HG02763 (cell line): ENCODE measurements around the gene SHFL.

Experiments
- ATAC-seq: cut with Tn5 transposase; IDR thresholded peaks from one replicate; pipeline ENCODE4 v1.9.1; 2021; ENCODE audit warnings: mild to moderate bottlenecking, moderate library complexity; ENCODE audit not compliant: unreplicated experiment

SHFL gene

DNA sequence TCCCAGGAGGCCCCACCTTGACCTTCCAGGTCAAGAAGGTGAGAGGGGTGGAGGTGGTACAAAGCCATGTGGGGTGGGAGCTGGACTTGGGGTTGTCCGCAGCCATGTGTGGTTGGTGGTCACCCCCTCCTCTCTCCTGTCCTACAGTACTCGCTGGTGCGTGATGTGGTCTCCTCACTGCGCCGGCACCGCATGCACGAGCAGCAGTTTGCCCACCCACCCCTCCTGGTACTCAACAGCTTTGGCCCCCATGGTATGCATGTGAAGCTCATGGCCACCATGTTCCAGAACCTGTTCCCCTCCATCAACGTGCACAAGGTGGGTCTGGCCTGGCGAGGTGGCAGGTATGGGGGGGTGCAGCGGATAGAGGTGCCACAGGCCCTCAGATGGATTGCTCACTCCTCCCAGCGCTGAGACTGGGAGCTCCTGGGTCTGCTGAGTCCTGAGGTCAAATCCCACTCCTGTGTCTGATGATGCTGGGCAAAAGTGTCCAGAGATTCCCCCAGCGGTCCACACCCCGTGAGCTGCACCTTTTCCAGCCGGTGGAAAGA is 21.8 kb downstream of the SHFL start:
- ATAC-seq, result no peak

DNA sequence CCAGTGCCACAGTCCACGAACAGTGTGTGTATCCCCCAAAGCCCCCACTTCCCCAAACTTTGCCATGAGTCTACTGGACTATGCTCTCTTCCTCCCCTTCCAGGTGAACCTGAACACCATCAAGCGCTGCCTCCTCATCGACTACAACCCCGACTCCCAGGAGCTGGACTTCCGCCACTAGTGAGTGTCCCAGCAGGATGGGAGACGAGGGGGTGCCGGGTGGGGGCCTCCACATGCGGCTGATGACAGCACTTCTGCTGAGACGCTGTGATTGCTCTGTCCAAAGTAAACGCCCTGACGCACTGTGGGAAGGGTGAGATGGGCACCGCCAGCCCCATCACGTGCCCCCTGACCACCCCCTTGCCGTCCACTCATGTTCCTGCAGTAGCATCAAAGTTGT is 23.4 kb downstream of the SHFL start:
- no peak for ATAC-seq

DNA sequence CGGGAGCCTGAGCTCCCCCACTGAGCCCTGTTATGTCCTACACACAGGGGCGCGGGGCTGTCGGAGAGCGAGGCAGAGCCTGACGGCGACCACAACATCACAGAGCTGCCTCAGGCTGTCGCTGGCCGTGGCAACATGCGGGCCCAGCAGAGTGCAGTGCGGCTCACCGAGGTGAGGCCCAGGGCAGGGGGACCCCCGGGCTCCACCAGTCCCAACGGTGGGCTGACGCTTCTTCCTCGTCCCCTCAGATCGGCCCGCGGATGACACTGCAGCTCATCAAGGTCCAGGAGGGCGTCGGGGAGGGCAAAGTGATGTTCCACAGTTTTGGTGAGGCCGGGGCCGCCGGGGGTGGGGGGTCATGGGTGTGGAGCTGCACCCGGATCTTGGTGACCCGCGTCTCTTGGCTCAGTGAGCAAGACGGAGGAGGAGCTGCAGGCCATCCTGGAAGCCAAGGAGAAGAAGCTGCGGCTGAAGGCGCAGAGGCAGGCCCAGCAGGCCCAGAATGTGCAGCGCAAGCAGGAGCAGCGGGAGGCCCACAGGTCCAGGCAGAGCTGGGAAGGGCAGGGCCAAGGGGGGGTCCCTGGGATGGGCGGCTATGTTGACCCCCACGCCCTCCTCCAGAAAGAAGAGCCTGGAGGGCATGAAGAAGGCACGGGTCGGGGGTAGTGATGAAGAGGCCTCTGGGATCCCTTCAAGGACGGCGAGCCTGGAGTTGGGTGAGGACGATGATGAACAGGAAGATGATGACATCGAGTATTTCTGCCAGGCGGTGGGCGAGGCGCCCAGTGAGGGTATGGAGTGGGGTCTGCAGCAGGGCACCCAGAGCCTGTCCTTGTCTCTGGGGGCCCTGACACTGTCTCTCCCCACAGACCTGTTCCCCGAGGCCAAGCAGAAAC is 24.2 kb downstream of the SHFL start:
- no peak for ATAC-seq

DNA sequence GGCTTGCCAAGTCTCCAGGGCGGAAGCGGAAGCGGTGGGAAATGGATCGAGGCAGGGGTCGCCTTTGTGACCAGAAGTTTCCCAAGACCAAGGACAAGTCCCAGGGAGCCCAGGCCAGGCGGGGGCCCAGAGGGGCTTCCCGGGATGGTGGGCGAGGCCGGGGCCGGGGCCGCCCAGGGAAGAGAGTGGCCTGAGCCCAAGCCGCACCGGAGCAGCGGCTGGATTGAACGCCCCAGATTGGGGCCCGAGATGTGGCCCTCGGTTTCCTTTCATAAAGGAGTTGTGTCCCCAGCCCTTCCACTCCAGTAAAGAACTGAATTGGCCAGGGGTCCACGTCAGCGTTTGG is 24.8 kb downstream of the SHFL start:
- ATAC-seq, result no peak

DNA sequence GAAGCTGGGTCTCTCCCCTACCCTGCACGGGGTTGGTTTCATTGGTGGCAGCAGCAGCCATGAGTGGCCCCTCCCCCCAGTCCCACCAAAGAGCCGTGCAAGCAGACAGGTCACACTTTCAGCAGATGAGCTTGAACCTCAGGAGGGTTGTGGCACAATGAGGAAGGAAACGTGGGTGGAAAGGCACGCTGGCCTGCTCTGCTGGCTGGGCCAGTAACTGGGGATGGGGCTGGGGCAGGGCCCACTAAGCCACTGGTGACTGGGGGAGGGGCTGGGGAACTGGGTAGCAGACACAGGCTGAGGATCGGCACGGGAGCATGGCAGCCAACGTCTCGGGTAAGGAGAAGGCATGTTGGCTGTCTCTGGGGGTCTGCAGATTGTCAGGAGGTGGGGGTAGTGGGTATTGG is 25.3 kb downstream of the SHFL start, which contains the start of gene P2RY11:
Gene P2RY11 (plus strand): TSS at position 289 of the 407 bp plus-strand sequence. CDS start 29 bp downstream, at position 318.
- ATAC-seq, result no peak

- ATAC-seq, result no peak
Measured at GRCh38 chr19:10112037-10112761, 26.1 kb downstream of the SHFL start.

DNA sequence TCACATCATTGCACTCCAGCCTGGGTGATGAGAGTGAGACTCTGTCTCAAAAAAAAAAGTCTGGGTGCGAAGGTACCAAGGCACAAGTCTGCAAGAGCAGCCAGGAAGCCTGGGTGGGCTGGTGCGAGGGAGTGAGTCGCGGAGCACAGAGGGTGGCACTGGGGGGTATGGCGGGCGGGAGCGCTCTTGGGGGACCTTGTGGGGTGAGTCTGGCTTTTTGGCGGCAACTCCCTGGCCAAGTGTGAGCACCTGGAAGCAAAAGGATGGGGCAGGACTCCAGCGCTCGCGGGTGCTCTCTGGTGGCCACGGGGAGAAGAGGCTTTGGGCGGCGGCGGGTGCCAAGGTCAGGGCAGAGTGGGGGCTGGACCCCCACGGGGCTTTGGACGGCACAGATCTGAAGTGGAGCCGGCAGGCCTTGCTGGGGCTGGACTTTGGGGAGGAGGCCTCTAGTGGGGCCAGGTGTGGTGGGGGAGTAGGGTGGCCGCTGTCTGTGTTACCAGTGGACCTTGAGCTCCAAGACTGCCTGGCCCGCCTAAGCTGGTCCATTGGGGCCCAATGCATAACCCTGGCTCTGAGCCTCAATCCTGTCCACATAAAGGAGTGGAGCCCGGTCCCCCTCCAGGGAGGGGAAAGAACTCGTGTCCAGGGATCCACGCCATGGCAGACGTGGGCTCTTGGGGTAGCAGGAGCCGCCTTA is 26.9 kb downstream of the SHFL start:
- ATAC-seq, result no peak

DNA sequence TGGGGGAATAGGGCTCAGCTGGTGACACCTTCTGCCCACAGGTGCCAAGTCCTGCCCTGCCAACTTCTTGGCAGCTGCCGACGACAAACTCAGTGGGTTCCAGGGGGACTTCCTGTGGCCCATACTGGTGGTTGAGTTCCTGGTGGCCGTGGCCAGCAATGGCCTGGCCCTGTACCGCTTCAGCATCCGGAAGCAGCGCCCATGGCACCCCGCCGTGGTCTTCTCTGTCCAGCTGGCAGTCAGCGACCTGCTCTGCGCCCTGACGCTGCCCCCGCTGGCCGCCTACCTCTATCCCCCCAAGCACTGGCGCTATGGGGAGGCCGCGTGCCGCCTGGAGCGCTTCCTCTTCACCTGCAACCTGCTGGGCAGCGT is 27.5 kb downstream of the SHFL start:
- no peak for ATAC-seq

- no peak for ATAC-seq
Measured at GRCh38 chr19:10113964-10114650, 28.0 kb downstream of the SHFL start.

DNA sequence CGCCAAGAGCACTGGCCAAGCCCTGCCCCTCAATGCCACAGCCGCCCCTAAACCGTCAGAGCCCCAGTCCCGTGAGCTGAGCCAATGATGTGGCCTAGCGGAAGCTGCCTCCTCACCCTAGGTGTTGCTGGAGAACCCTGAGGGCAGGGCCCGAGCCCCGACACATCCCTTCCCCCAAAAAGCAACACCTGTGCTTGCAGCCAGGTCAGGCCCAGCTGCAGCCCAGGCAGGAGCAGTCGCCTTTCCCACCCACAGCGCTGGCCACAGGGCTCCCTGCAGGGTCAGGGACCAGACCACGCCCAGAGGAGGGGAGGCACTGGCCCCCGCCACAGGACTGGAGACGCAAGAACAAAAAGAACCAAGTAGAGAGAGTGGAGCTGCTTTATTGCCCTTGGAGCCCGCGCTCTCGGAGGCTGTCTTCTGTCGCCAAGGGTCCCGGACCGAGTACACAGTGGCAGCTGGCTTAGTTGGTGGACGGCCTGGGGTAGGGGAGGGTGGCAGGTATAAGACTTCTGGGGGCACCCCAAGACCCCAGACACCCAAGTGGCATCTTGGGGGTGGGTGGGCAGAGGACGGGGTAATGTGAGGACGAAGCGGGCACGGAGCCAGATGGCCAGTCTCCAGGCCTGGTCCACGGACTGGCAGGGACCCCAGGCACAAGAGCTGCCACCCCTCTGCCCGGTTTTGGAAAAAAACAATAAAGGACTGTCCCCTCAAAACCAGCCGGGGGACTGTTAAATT is 28.7 kb downstream of the SHFL start:
- ATAC-seq, result no peak

GRCh38 chr19:10115392-10116084 is 29.4 kb downstream of the SHFL start:
- ATAC-seq, result no peak

GRCh38 chr19:10116085-10116865 is 30.2 kb downstream of the SHFL start:
- ATAC-seq, result no peak

GRCh38 chr19:10116866-10117616 is 30.9 kb downstream of the SHFL start:
- no peak for ATAC-seq

- ATAC-seq, result no peak
Measured at GRCh38 chr19:10118960-10119359, 32.8 kb downstream of the SHFL start.

DNA sequence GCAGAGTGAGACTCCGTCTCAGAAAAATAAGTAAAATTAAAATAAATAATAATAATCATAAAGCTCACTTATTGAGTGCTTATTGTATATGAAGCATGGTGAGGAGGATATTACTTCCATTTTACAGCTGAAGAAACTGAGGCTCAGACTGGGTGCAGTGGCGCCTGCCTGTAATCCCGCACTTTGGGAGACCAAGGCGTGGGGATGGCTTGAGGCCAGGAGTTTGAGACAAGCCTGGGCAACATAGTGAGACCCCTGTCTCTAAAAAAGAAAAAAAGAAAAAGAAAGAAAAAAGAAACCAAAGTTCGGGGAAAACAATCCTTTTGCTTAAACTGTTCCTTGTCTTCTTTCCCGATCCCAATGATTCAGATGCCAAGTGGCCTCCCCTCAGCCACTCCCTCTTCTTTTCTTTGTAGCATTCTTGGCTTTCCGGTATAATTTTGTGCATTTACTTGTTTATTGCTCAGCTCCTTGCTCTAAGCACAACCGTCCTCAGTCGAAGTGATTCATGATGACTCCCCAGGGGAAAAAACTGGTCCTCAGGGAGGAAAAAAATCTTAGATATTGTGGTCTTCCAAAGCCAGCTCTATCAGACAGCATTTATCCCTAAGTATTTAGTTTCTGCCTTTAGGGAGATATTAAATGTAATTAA is 34.5 kb downstream of the SHFL start:
- no peak for ATAC-seq

DNA sequence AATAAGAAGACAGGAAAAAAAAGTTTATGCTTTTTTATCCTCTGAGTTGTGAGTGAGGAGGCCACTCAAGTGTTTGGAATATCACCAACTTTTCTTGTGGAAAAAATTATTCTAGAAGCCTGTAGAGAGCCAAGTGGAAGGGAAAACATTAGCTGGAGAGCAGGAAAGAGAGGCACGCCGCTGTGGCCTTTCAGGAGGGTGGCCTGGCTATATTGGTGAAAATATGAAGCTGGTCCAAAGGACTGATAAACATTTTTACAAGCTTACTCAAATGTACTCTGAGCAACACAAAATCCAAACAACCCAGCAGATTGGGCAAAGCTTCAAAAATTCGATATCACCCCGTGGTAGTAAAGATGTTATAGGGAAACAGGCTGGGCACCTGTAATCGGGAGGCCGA is 35.9 kb downstream of the SHFL start:
- no peak for ATAC-seq

DNA sequence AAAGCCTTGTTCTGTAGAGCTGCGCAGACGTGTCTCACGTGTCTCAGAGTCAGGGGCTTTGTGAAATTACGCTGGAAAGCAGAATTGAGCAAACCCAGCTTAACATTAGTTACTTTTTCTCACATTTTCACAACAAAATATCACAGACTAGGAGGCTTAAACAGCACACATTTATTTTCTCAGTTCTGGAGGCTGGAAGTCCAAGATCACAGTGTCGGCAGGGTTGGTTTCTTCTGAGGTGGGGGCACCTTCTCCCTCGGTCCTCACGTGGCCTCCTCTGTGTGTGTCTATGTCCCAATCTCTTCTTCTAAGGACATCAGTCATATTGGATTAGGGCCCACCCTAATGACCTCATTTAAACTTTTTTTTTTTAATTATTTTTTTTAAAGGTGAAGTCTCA is 38.3 kb downstream of the SHFL start:
- ATAC-seq, result no peak
